GM19324 (cell line): ENCODE data around the gene TRIOBP.

ENCODE experiments used
- ATAC-seq: cut with Tn5 transposase; IDR thresholded peaks from one replicate; pipeline ENCODE4 v1.9.1; 2021; ENCODE audit warnings: mild to moderate bottlenecking, moderate library complexity; ENCODE audit not compliant: unreplicated experiment, low FRiP score

TRIOBP gene

GRCh38 chr22:37803195-37803638 lies 106.4 kb downstream of the TRIOBP start:
- no peak for ATAC-seq

GRCh38 chr22:37803639-37804351 lies 106.9 kb downstream of the TRIOBP start:
- ATAC-seq: no peak

- ATAC-seq: no peak
These were observed 107.6 kb downstream of the TRIOBP start for GRCh38 chr22:37804352-37804880.

GRCh38 chr22:37804881-37805809 lies 108.3 kb downstream of the TRIOBP start:
- ATAC-seq: no peak

- no peak for ATAC-seq
These were observed 109.0 kb downstream of the TRIOBP start for GRCh38 chr22:37805810-37806277.

GRCh38 chr22:37806409-37807333 lies 109.8 kb downstream of the TRIOBP start:
- no peak for ATAC-seq

- peak; percentile 85 for ATAC-seq
These were observed 110.8 kb downstream of the TRIOBP start, which contains the start of gene GCAT for GRCh38 chr22:37807410-37808293. GCAT (plus strand) TSS chr22:37807934; CDS start chr22:37807968, 34 bp downstream.

GRCh38 chr22:37808294-37808657 lies 111.4 kb downstream of the TRIOBP start:
- ATAC-seq: no peak

GRCh38 chr22:37809672-37810333 lies 113.0 kb downstream of the TRIOBP start:
- ATAC-seq: no peak

GRCh38 chr22:37811867-37812266 lies 115.0 kb downstream of the TRIOBP start:
- ATAC-seq: no peak

- no peak for ATAC-seq
These were observed 116.2 kb downstream of the TRIOBP start for GRCh38 chr22:37812869-37813678.

GRCh38 chr22:37815593-37815992 lies 118.7 kb downstream of the TRIOBP start:
- no peak for ATAC-seq

- ATAC-seq: no peak
These were observed 119.8 kb downstream of the TRIOBP start for GRCh38 chr22:37816543-37817180.

- ATAC-seq: peak; percentile 66
These were observed 121.0 kb downstream of the TRIOBP start for GRCh38 chr22:37817705-37818408.

- ATAC-seq: no peak
These were observed 121.7 kb downstream of the TRIOBP start for GRCh38 chr22:37818409-37819104.

- ATAC-seq: no peak
These were observed 122.2 kb downstream of the TRIOBP start for GRCh38 chr22:37819105-37819433.
